CD14-positive monocyte (primary cell): Measurements from ENCODE around the gene HDAC4. TPM values are rescaled to one million over a fixed set of nuclear protein-coding genes. Genes with fewer than 3 reads are reported as not detected.

Source experiments
- DNase-seq, 3 donors: peaks; one replicate each; pipeline ENCODE4 v3.0.0-alpha.2; 2011 to 2022
- H2AFZ ChIP-seq: 2 replicates; pipeline ENCODE4 v1.6.0; 2012; ENCODE audit warnings: mild to moderate bottlenecking, low read depth, low read length, inconsistent platforms; ENCODE audit not compliant: insufficient read depth, poor library complexity, severe bottlenecking
- H3K27ac ChIP-seq, 2 donors: 1 replicate in 1 of 2; 2 replicates in 1 of 2; pipeline ENCODE4 v1.5.1; 2012 to 2013; ENCODE audit warnings: low read length in 2 of 2, control low read depth in 1 of 2, inconsistent platforms in 1 of 2, low read depth in 1 of 2, mild to moderate bottlenecking in 1 of 2
- H3K27me3 ChIP-seq, 2 donors: one replicate each; pipeline versions ENCODE4 v1.6.0 to v1.6.1; 2011 to 2013; ENCODE audit warnings: low read length in 2 of 2; ENCODE audit not compliant: control insufficient read depth in 2 of 2, insufficient read depth in 2 of 2
- H3K36me3 ChIP-seq, 2 donors: replicated peaks in 1 of 2; 1 replicate in 1 of 2; 2 replicates in 1 of 2; pipeline versions ENCODE4 v1.5.1 to v1.6.1; 2012 to 2013; ENCODE audit warnings: low read length in 2 of 2, control low read depth in 1 of 2, inconsistent platforms in 1 of 2, mild to moderate bottlenecking in 1 of 2; ENCODE audit not compliant: insufficient read depth in 2 of 2, control insufficient read depth in 1 of 2
- H3K4me1 ChIP-seq, 2 donors: 1 replicate in 1 of 2; 2 replicates in 1 of 2; pipeline versions ENCODE4 v1.5.1 to v1.6.1; 2012 to 2013; ENCODE audit warnings: low read length in 2 of 2, control low read depth in 1 of 2, inconsistent platforms in 1 of 2, mild to moderate bottlenecking in 1 of 2, moderate library complexity in 1 of 2; ENCODE audit not compliant: insufficient read depth in 2 of 2, control insufficient read depth in 1 of 2
- H3K4me2 ChIP-seq: replicated peaks from 2 replicates; pipeline ENCODE3; 2012; ENCODE audit warnings: low read length, moderate library complexity, mild to moderate bottlenecking; ENCODE audit not compliant: poor library complexity, severe bottlenecking; ENCODE audit errors: extremely low read depth
- H3K4me3 ChIP-seq, 3 experiments: fragments of 200-600 bp in 1 of 3; sonication (generic) in 1 of 3; replicated peaks in 1 of 3; 1 replicate in 2 of 3; 2 replicates in 1 of 3; pipeline ENCODE4 v1.5.1; 2011 to 2013; ENCODE audit warnings: low read length in 3 of 3, mild to moderate bottlenecking in 3 of 3, control low read depth in 2 of 3, low read depth in 2 of 3, inconsistent platforms in 1 of 3, moderate library complexity in 1 of 3
- H3K79me2 ChIP-seq: 2 replicates; pipeline ENCODE4 v1.6.0; 2012; ENCODE audit warnings: mild to moderate bottlenecking, control low read depth, inconsistent platforms, low read length, moderate library complexity; ENCODE audit not compliant: insufficient read depth
- H3K9ac ChIP-seq: 2 replicates; pipeline ENCODE4 v1.6.0; 2017; ENCODE audit warnings: low read length, mild to moderate bottlenecking; ENCODE audit not compliant: insufficient read depth, poor library complexity, severe bottlenecking
- H3K9me3 ChIP-seq, 2 donors: replicated peaks in 1 of 2; 1 replicate in 1 of 2; 2 replicates in 1 of 2; pipeline versions ENCODE4 v1.5.1 to v1.6.1; 2012 to 2013; ENCODE audit warnings: low read length in 2 of 2, control low read depth in 1 of 2; ENCODE audit not compliant: control insufficient read depth in 1 of 2, insufficient read depth in 1 of 2
- H4K20me1 ChIP-seq: 2 replicates; pipeline ENCODE4 v1.6.0; 2012; ENCODE audit warnings: mild to moderate bottlenecking, low read length, control low read depth, moderate library complexity; ENCODE audit not compliant: insufficient read depth
- H3K27ac Mint-ChIP-seq, 7 donors: one replicate each; pipeline ENCODE4 v1.8.0; 2020; ENCODE audit warnings: mild to moderate bottlenecking in 7 of 7, mixed read lengths in 7 of 7, moderate library complexity in 6 of 7, inconsistent platforms in 2 of 7
- H3K27me3 Mint-ChIP-seq, 3 donors: one replicate each; pipeline ENCODE4 v1.8.0; 2021 to 2022; ENCODE audit warnings: low read depth in 3 of 3, mild to moderate bottlenecking in 3 of 3, mixed read lengths in 3 of 3, moderate library complexity in 3 of 3, inconsistent platforms in 1 of 3
- H3K36me3 Mint-ChIP-seq, 2 donors: one replicate each; pipeline ENCODE4 v1.8.0; 2020; ENCODE audit warnings: mixed read lengths in 2 of 2, inconsistent platforms in 1 of 2, mild to moderate bottlenecking in 1 of 2
- H3K4me1 Mint-ChIP-seq: one replicate; pipeline ENCODE4 v1.8.0; 2020; ENCODE audit warnings: mild to moderate bottlenecking, mixed read lengths
- H3K4me3 Mint-ChIP-seq, 2 donors: one replicate each; pipeline ENCODE4 v1.8.0; 2020; ENCODE audit warnings: mild to moderate bottlenecking in 2 of 2, mixed read lengths in 2 of 2, moderate library complexity in 1 of 2
- H3K9me3 Mint-ChIP-seq, 7 donors: one replicate each; pipeline ENCODE4 v1.8.0; 2020 to 2022; ENCODE audit warnings: mixed read lengths in 7 of 7, mild to moderate bottlenecking in 6 of 7, moderate library complexity in 6 of 7, inconsistent platforms in 2 of 7
- CTCF ChIP-seq: fragments of 200-600 bp; IDR thresholded peaks from one replicate; pipeline ENCODE4 v1.8.0; 2022; ENCODE audit warnings: antibody characterized with exemption, mild to moderate bottlenecking
- WGBS: methylation state at CpG from one replicate; pipeline ENCODE4 v1.1.5; 2013; ENCODE audit warnings: missing lambda C conversion rate; ENCODE audit not compliant: insufficient coverage; 5-methylcytosine and 5-hydroxymethylcytosine counted together
- intact Hi-C, 2 donors: fragments of 100-400 bp; cut with micrococcal nuclease; formaldehyde crosslinking; loops; one replicate each; pipeline versions ENCODE4 v1.15.0 to v1.15.1; 2023
- polyA plus RNA-seq, 3 donors: library from polyadenylated mRNA; depleted of rRNA in 1 of 3; unstranded in 2 of 3; stranded (reverse) in 1 of 3; fragments of 300-500 nt in 2 of 3; fragments of >200 nt in 1 of 3; fragmentation: Illumina TruSeq in 2 of 3; gene quantifications; 1 replicate in 2 of 3; 2 replicates in 1 of 3; pipeline ENCODE4 v1.2.3, GENCODE V29; 2012 to 2021

HDAC4 gene
- polyA plus RNA-seq, 3 donors, result 3.3 to 23.0 (median 4.5) TPM

DNA sequence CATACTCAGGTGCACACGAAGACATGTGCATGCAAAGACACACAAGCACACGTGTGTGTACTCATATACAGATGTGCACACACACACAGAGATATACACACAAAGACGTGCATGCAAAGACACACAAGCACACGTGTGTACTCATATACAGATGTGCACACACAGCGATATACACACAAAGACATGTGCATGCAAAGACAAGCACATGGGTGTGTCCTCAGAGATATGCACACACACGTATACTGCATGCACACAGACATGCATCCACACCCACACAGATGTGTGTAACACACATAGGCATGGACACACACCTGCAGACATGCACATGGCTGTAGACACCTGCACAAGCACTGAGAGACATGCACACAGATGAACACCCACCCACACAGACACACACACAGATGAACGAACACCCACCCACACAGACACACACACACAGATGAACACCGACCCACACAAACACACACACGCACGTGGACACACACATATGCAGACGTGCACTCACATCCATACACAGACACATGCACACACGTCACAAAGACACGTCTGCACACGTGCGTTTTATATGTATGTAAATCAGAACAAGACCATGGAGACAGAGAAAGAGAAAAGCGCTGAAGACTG lies 321.0 kb downstream of the HDAC4 start:
- no peak overlapping the region for H2AFZ ChIP-seq
- H3K4me1 ChIP-seq, result no peaks in the 10 kb centered on the region
- no peaks in the 10 kb centered on the region for H3K79me2 ChIP-seq
- 96% methylated on average over 12 of the region's 16 CpGs for WGBS
- H3K27ac Mint-ChIP-seq, result no peak overlapping the region
- H3K9ac ChIP-seq, result no peak overlapping the region
- H3K27me3 Mint-ChIP-seq, result peaks cover 0 to 1% (median 0%) of the 10 kb centered on the region in 3 donors
- H3K4me2 ChIP-seq, result no peak overlapping the region
- peaks cover 0 to 3% (median 0%) of the 10 kb centered on the region in 7 donors for H3K9me3 Mint-ChIP-seq
- intact Hi-C loops, result no loop called here
- H3K36me3 ChIP-seq, result peaks cover 98 to 100% of the 10 kb centered on the region in 2 donors
- peaks cover 54% of the 10 kb centered on the region for H4K20me1 ChIP-seq
- no peak overlapping the region for H3K27ac ChIP-seq
- no peak overlapping the region for H3K4me3 Mint-ChIP-seq
- no peak for TF ChIP-seq CTCF
- no peaks in the 10 kb centered on the region for H3K4me1 Mint-ChIP-seq
- peaks cover 90 to 100% of the 10 kb centered on the region in 2 donors for H3K36me3 Mint-ChIP-seq
- no peaks in the 10 kb centered on the region for H3K27me3 ChIP-seq
- H3K4me3 ChIP-seq, result no peak overlapping the region
- no peak for DNase-seq
- H3K9me3 ChIP-seq, result no peaks in the 10 kb centered on the region

DNA sequence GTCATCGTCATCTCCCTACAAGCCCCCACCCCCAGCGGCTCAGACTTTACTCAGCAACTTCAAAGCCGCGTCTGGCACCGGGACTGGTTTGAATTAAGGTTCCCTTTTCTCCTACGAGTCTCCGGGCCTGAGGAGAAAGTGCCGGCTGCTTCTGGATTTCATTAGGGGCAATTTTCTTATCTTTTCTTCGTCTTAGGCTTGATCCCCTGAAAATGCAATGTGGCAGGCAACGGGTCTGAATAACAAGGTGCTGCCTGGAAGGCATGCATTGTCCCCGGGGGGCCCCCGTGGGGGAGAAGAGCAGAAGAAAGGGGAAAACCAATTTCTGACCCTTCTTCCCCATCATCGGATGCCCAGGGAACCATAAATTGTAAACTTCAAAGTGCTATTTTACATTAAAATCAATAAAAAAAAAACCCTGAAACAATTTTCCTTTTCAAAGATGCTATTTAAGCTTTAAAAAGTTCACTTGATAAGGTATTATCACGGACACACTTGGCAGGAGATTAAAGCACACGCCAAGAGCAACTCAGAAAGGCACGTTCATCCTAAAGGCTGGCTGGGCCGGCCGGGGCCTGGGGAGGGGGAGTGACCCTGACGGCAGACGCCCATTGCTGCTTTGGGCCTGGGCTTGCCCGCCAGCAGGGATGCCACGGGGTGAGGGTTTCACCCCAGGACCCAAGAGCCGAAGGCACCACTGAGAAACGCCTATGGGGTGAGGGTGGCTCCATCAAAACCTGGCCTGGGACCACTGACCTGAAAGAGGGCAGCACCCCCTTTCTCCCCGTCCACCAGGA lies 322.5 kb downstream of the HDAC4 start:
- Mint-ChIP-seq H3K4me1 (no peaks in the 10 kb centered on the region), H3K9me3 (peaks cover 0 to 3% (median 0%) of the 10 kb centered on the region in 7 donors), H3K27ac (peak overlapping the region in 1 of 7 donors; percentile 48), H3K27me3 (peaks cover 0 to 1% (median 0%) of the 10 kb centered on the region in 3 donors), H3K36me3 (peaks cover 88 to 100% of the 10 kb centered on the region in 2 donors), H3K4me3 (no peak overlapping the region)
- Histone ChIP-seq H3K4me1 (no peaks in the 10 kb centered on the region), H3K9ac (no peak overlapping the region), H3K4me3 (no peak overlapping the region), H3K9me3 (no peaks in the 10 kb centered on the region), H3K4me2 (no peak overlapping the region), H2AFZ (no peak overlapping the region), H3K27ac (no peak overlapping the region), H3K36me3 (peaks cover 97 to 100% of the 10 kb centered on the region in 2 donors), H4K20me1 (peaks cover 48% of the 10 kb centered on the region), H3K79me2 (no peaks in the 10 kb centered on the region), H3K27me3 (no peaks in the 10 kb centered on the region)
- WGBS, result 96% methylated on average over 16 of the region's 25 CpGs
- intact Hi-C loops, result no loop called here
- no peak for TF ChIP-seq CTCF
- DNase-seq, result no peak
